Nephron (organoid): ENCODE measurements around the gene NANS.

Experiments used
- H3K27ac Mint-ChIP-seq, 3 experiments: 2 replicates each; pipeline ENCODE4 v1.8.0; 2020; ENCODE audit warnings: mixed read lengths in 3 of 3, mild to moderate bottlenecking in 2 of 3, moderate library complexity in 1 of 3
- H3K27me3 Mint-ChIP-seq: 2 replicates; pipeline ENCODE4 v1.8.0; 2021; ENCODE audit warnings: low read depth, mild to moderate bottlenecking, moderate library complexity, mixed read lengths
- H3K36me3 Mint-ChIP-seq: 2 replicates; pipeline ENCODE4 v1.8.0; 2020; ENCODE audit warnings: low read depth, mixed read lengths
- H3K4me1 Mint-ChIP-seq: 2 replicates; pipeline ENCODE4 v1.8.0; 2020; ENCODE audit warnings: mixed read lengths
- H3K4me3 Mint-ChIP-seq, 3 experiments: 2 replicates each; pipeline ENCODE4 v1.8.0; 2020; ENCODE audit warnings: mild to moderate bottlenecking in 3 of 3, mixed read lengths in 3 of 3, moderate library complexity in 2 of 3
- H3K9me3 Mint-ChIP-seq: 2 replicates; pipeline ENCODE4 v1.8.0; 2020; ENCODE audit warnings: mixed read lengths
- TF ChIP-seq, protein P1 (sequence below), 3 experiments: fragments of 200-600 bp; sonication (generic); IDR thresholded peaks; one replicate each; pipeline ENCODE4 v1.5.0; 2021; ENCODE audit warnings: antibody characterized with exemption in 3 of 3; ENCODE audit not compliant: unreplicated experiment in 3 of 3

The NANS gene

DNA sequence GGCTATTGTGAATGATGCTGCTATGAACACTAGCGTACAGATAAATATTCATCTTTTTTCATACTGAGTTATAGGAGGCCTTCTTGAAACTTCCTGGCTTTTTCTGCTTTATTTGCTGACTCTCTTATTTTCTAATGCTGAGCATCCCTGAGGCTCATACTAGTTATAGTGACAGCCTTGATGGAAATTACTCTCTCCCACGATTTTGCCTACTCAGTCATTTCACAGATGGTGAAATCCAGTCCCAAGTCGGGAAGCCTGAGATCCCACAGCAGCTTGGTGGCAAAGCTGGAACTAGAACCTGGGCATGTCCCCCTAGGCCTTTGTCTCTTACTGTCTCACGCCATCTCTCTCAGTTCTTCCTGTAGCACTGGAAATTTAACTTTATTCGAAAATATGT lies 22.4 kb downstream of the NANS start:
- H3K4me3 Mint-ChIP-seq, result no peak overlapping the region
- H3K36me3 Mint-ChIP-seq, result peaks cover 25% of the 10 kb centered on the region
- no peaks in the 10 kb centered on the region for H3K27me3 Mint-ChIP-seq
- no peaks in the 10 kb centered on the region for H3K9me3 Mint-ChIP-seq
- H3K27ac Mint-ChIP-seq, result no peak overlapping the region
- no peaks in the 10 kb centered on the region for H3K4me1 Mint-ChIP-seq
- TF ChIP-seq, protein P1, sequence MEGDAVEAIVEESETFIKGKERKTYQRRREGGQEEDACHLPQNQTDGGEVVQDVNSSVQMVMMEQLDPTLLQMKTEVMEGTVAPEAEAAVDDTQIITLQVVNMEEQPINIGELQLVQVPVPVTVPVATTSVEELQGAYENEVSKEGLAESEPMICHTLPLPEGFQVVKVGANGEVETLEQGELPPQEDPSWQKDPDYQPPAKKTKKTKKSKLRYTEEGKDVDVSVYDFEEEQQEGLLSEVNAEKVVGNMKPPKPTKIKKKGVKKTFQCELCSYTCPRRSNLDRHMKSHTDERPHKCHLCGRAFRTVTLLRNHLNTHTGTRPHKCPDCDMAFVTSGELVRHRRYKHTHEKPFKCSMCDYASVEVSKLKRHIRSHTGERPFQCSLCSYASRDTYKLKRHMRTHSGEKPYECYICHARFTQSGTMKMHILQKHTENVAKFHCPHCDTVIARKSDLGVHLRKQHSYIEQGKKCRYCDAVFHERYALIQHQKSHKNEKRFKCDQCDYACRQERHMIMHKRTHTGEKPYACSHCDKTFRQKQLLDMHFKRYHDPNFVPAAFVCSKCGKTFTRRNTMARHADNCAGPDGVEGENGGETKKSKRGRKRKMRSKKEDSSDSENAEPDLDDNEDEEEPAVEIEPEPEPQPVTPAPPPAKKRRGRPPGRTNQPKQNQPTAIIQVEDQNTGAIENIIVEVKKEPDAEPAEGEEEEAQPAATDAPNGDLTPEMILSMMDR (IDR thresholded peaks at IDR 0.05; ENCODE audit: unreplicated experiment in 3 of 3), result no peak

DNA sequence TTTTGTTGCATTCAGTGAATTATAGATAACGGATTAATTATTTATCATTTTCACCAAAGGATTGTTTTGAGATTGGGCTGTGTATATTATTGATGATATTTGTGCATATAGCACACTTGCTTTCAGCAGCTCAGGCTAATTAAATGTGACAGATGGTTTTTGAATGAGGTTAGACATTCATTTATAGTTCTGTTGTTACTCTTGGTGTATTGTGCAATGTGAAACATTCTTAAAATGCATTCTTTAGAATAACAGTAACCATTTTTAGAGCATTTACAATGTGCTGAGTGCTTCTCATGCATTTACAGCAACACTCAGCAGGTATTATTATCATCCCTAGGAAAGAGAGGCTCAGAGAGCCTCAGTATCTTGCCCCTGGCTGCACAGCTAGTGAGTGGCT lies 23.8 kb downstream of the NANS start:
- Mint-ChIP-seq H3K27ac (no peak overlapping the region), H3K27me3 (no peaks in the 10 kb centered on the region), H3K36me3 (peaks cover 27% of the 10 kb centered on the region), H3K9me3 (no peaks in the 10 kb centered on the region), H3K4me1 (no peaks in the 10 kb centered on the region), H3K4me3 (no peak overlapping the region)
- TF ChIP-seq, protein P1 (IDR thresholded peaks at IDR 0.05; ENCODE audit: unreplicated experiment in 3 of 3), result no peak

DNA sequence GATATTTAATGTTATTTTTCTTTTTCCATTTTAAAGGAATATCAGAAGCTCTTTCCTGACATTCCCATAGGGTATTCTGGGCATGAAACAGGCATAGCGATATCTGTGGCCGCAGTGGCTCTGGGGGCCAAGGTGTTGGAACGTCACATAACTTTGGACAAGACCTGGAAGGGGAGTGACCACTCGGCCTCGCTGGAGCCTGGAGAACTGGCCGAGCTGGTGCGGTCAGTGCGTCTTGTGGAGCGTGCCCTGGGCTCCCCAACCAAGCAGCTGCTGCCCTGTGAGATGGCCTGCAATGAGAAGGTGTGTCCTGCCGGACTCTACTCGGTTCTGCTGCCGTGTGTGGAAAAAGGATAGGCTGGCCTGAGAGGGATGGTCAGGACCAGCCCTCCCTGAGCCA lies 24.2 kb downstream of the NANS start:
- TF ChIP-seq, protein P1 (IDR thresholded peaks at IDR 0.05; ENCODE audit: unreplicated experiment in 3 of 3), result no peak
- Mint-ChIP-seq H3K27ac (no peak overlapping the region), H3K36me3 (peaks cover 27% of the 10 kb centered on the region), H3K9me3 (no peaks in the 10 kb centered on the region), H3K4me1 (no peaks in the 10 kb centered on the region), H3K4me3 (no peak overlapping the region), H3K27me3 (no peaks in the 10 kb centered on the region)

- no peaks in the 10 kb centered on the region for H3K9me3 Mint-ChIP-seq
- H3K4me3 Mint-ChIP-seq, result no peak overlapping the region
- H3K27ac Mint-ChIP-seq, result no peak overlapping the region
- H3K27me3 Mint-ChIP-seq, result peaks cover 3% of the 10 kb centered on the region
- TF ChIP-seq, protein P1 (IDR thresholded peaks at IDR 0.05; ENCODE audit: unreplicated experiment in 3 of 3), result no peak
- H3K4me1 Mint-ChIP-seq, result no peaks in the 10 kb centered on the region
- H3K36me3 Mint-ChIP-seq, result peaks cover 27% of the 10 kb centered on the region
Observed at GRCh38 chr9:98081477-98082219, 25.1 kb downstream of the NANS start.

DNA sequence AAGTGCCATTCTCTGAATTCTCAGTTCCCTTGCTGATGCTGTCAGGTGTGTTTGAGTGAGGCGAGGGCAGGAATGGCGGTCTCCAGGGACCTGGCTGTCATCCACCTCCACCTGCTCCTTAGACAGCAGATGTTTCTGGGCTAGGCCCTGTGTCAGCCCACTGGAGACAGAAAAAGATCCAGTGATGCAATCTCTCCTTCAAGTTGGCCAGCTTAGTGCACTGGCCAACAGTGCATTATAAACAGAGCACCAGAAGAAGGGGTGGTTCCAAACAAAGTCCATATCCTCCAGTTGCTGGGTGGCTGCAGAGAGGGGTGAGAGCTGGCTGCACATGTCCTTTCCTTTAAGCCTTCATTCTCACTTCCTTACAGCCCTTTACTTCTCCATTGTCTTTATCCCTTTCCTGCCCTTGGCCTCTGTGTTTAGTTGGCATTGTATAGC lies 26.5 kb downstream of the NANS start:
- Mint-ChIP-seq H3K27ac (no peak overlapping the region), H3K9me3 (no peaks in the 10 kb centered on the region), H3K4me3 (no peak overlapping the region), H3K27me3 (peaks cover 3% of the 10 kb centered on the region), H3K4me1 (no peaks in the 10 kb centered on the region), H3K36me3 (peaks cover 23% of the 10 kb centered on the region)
- TF ChIP-seq, protein P1 (IDR thresholded peaks at IDR 0.05; ENCODE audit: unreplicated experiment in 3 of 3), result no peak
